IPS DF 19.7 (cell line): ENCODE results near the gene WASHC1.
"Not testable (repeated sequence)": the region's sequence is repeated elsewhere in the genome, so short reads cannot be mapped to it uniquely, and the experiment has no call there.

ENCODE experiments used
- DNase-seq: peaks from one replicate; pipeline ENCODE4 v3.0.0-alpha.2; 2013; ENCODE audit warnings: low read depth, low spot score

Gene WASHC1

DNA sequence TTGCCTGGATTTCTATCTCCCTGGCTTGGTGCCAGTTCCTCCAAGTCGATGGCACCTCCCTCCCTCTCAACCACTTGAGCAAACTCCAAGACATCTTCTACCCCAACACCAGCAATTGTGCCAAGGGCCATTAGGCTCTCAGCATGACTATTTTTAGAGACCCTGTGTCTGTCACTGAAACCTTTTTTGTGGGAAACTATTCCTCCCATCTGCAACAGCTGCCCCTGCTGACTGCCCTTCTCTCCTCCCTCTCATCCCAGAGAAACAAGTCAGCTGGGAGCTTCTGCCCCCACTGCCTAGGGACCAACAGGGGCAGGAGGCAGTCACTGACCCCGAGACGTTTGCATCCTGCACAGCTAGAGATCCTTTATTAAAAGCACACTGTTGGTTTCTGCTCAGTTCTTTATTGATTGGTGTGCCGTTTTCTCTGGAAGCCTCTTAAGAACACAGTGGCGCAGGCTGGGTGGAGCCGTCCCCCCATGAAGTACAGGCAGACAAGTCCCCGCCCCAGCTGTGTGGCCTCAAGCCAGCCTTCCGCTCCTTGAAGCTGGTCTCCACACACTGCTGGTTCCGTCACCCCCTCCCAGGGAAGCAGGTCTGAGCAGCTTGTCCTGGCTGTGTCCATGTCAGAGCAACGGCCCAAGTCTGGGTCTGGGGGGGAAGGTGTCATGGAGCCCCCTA lies 15.0 kb downstream of the WASHC1 start:
- DNase-seq: not testable (repeated sequence)

DNA sequence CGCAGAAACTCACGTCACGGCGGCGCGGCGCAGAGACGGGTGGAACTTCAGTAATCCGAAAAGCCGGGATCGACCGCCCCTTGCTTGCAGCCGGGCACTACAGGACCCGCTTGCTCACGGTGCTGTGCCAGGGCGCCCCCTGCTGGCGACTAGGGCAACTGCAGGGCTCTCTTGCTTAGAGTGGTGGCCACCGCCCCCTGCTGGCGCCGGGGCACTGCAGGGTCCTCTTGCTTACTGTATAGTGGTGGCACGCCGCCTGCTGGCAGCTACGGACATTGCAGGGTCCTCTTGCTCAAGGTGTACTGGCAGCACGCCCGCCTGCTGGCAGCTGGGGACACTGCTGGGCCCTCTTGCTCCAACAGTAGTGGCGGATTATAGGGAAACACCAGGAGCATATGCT lies 18.1 kb downstream of the WASHC1 start:
- not testable (repeated sequence) for DNase-seq

DNA sequence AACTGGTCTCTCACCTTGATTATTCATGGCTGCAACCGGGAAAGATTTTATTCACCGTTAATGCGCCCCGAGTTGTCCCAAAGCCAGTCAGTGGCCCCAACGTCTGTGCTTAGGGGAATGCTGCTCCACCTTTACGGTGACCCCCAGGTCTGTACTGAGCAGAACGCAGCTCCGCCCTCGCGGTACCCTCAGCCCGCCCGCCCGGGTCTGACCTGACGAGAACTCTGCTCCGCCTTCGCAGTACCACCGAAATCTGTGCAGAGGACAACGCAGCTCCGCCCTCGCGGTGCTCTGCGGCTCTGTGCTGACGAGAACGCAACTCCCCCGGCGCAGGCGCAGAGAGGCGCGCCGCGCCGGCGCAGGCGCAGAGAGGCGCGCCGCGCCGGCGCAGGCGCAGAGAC lies 18.6 kb downstream of the WASHC1 start:
- DNase-seq: not testable (repeated sequence)

DNA sequence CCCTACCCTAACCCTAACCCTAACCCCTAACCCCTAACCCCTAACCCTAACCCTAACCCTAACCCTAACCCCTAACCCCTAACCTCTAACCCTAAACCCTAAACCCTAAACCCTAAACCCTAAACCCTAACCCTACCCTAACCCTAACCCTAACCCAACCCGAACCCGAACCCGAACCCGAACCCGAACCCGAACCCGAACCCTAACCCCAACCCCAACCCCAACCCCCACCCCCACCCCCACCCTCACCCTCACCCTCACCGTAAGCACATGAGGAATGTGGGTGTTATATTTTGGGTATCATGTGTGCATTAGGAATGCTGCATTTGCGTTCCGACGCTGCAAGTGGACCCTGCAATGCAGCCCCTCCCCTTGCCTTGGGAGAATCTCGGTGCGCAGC lies 19.0 kb downstream of the WASHC1 start:
- not testable (repeated sequence) for DNase-seq
